AG09309 (cell line): ENCODE results near the gene PGM1.

Experiments
- DNase-seq: peaks from one replicate; pipeline ENCODE4 v3.0.0-alpha.2; 2010; ENCODE audit warnings: low read depth
- H3K4me3 ChIP-seq: 2 replicates; pipeline ENCODE4 v1.5.1; 2011; ENCODE audit warnings: mild to moderate bottlenecking, low read depth, low read length, moderate library complexity; ENCODE audit not compliant: control insufficient read depth
- TF ChIP-seq, protein P1 (sequence below): IDR thresholded peaks from 2 replicates; pipeline ENCODE4 v1.5.1; 2011; ENCODE audit warnings: mild to moderate bottlenecking, low read depth, low read length, inconsistent platforms; ENCODE audit not compliant: insufficient read depth, control insufficient read depth; ENCODE audit errors: missing control alignments

The PGM1 gene

DNA sequence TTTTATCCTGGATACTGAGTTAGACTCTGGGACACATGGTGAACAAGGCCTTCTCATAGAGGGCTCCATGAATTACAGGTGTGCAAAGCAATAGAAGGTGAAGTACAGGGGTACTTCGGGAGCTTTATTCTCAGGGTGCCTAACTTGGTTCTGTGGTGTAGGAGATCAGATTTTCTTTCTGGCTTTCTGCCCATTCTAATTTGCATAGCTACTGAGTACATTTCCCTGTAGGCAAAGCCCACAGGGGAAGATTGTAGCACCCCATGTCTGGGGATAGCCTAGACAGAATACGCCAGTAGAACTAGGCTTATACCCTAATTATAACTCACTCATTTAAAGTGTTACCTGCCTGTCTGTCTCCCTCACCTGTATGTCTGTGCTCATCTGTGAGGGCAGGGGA is 49.7 kb downstream of the PGM1 start:
- no peak for DNase-seq
- TF ChIP-seq, protein P1, sequence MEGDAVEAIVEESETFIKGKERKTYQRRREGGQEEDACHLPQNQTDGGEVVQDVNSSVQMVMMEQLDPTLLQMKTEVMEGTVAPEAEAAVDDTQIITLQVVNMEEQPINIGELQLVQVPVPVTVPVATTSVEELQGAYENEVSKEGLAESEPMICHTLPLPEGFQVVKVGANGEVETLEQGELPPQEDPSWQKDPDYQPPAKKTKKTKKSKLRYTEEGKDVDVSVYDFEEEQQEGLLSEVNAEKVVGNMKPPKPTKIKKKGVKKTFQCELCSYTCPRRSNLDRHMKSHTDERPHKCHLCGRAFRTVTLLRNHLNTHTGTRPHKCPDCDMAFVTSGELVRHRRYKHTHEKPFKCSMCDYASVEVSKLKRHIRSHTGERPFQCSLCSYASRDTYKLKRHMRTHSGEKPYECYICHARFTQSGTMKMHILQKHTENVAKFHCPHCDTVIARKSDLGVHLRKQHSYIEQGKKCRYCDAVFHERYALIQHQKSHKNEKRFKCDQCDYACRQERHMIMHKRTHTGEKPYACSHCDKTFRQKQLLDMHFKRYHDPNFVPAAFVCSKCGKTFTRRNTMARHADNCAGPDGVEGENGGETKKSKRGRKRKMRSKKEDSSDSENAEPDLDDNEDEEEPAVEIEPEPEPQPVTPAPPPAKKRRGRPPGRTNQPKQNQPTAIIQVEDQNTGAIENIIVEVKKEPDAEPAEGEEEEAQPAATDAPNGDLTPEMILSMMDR = no peak
- H3K4me3 ChIP-seq = no peak overlapping the region

DNA sequence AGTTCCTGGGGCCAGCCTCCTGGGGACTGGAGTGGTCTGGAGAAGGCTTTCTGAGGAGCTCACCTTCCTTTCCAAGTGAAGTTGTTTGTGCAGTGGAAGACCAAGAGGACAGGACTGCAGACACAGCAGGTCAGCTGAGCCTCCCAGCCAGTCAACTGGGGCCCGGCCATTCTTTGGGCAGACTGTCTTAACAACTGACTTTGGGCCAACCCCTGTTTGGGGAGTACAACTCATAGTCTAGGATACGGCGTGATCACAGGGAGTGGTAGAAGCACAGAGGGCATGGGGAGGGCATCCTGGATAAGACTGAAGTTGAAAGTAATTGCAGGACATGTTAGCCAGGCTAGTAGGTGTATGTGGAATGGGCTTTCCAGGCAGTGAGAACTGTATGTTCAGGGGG is 50.3 kb downstream of the PGM1 start:
- TF ChIP-seq, protein P1 = no peak
- H3K4me3 ChIP-seq = no peak overlapping the region
- DNase-seq = no peak

DNA sequence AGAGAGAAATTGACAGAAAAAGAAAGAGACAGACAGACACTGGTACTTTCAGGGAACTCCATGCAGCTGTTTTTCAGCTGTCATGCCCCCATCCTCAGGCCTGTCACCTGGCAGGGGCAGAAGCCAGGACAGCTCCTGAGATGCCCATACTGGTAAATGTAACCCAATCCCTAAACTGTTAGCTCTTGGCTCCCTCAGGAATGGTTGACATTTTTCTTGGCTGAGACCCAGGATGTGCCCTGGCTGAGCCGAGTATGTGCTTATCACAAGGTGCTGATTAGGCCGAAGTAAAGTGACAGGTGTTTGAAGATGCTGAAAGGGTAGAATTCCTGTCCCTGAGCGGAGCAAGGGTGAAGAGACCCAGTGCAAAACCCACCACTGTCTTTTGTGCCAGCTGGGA is 50.7 kb downstream of the PGM1 start:
- TF ChIP-seq, protein P1 = no peak
- H3K4me3 ChIP-seq = no peak overlapping the region
- DNase-seq = no peak

GRCh38 chr1:63645317-63645716 is 52.1 kb downstream of the PGM1 start:
- no peak for DNase-seq
- TF ChIP-seq, protein P1 = no peak
- H3K4me3 ChIP-seq = no peak overlapping the region

- H3K4me3 ChIP-seq = no peak overlapping the region
- TF ChIP-seq, protein P1 = no peak
- no peak for DNase-seq
Observed at GRCh38 chr1:63648689-63649088, 55.5 kb downstream of the PGM1 start.

GRCh38 chr1:63651161-63651701 is 58.0 kb downstream of the PGM1 start:
- H3K4me3 ChIP-seq = no peak overlapping the region
- TF ChIP-seq, protein P1 = no peak
- DNase-seq = no peak

- H3K4me3 ChIP-seq = no peak overlapping the region
Observed at GRCh38 chr1:63653976-63654375, 60.8 kb downstream of the PGM1 start.

More at GRCh38 chr1:63653976-63654375, 60.8 kb downstream of the PGM1 start:
- no peak for DNase-seq
- TF ChIP-seq, protein P1 = no peak
